Erythroblast (primary cell): ENCODE results near the gene NR3C2.

ENCODE experiments used
- GATA1 ChIP-seq: IDR thresholded peaks from 2 replicates; pipeline ENCODE4 v1.6.1; 2011; ENCODE audit warnings: low read depth, mild to moderate bottlenecking, control low read depth, low read length, moderate library complexity
- POLR2A ChIP-seq: IDR thresholded peaks from 2 replicates; pipeline ENCODE4 v1.6.1; 2011; ENCODE audit warnings: mild to moderate bottlenecking, low read length

DNA sequence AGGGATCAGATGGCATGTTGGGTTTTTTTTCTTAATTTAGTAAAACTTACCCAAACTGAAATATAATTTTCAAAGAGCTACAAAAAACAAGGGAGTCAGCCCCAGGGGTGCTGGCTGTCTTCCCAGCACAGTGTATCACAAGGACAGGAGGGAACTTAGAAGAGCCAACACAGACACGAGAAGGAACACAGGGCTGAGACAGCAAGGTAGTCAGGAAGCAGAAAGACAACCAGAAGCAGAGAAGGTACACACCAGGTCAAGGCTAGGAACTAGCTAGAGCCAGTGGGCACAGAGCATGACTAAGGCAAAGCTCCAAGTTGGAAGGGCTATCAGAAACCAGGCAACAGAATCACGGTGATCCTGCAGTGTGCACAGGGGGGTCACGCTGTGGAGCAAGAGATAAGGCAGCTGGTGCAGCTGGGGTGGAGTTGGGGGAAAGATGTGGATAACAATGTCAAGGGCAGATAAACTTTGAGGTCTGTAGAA lies 168.7 kb downstream of the NR3C2 start:
- TF ChIP-seq POLR2A, result no peak
- peak; percentile 70 for TF ChIP-seq GATA1
